ENCODE measurements around the gene NRXN3. TPM values are rescaled to one million over a fixed set of nuclear protein-coding genes. Genes with fewer than 3 reads are reported as not detected.

Gene NRXN3
- total RNA-seq, 1 donor from 2014 or later = 11.4 TPM

GRCh38 chr14:78173346-78174035 is 3.3 kb downstream of the NRXN3 start:
- no peak for DNase-seq (ENCODE audit: low spot score in 2 of 2, unreplicated experiment in 2 of 2)
- H3K27me3 Mint-ChIP-seq (ENCODE audit: low read depth) = peaks cover 49% of the 10 kb centered on the region
- H3K9me3 Mint-ChIP-seq = no peaks in the 10 kb centered on the region
- TF ChIP-seq, protein P1, sequence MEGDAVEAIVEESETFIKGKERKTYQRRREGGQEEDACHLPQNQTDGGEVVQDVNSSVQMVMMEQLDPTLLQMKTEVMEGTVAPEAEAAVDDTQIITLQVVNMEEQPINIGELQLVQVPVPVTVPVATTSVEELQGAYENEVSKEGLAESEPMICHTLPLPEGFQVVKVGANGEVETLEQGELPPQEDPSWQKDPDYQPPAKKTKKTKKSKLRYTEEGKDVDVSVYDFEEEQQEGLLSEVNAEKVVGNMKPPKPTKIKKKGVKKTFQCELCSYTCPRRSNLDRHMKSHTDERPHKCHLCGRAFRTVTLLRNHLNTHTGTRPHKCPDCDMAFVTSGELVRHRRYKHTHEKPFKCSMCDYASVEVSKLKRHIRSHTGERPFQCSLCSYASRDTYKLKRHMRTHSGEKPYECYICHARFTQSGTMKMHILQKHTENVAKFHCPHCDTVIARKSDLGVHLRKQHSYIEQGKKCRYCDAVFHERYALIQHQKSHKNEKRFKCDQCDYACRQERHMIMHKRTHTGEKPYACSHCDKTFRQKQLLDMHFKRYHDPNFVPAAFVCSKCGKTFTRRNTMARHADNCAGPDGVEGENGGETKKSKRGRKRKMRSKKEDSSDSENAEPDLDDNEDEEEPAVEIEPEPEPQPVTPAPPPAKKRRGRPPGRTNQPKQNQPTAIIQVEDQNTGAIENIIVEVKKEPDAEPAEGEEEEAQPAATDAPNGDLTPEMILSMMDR (IDR thresholded peaks at IDR 0.05; ENCODE audit: unreplicated experiment) = no peak
- H3K4me3 Mint-ChIP-seq = no peak overlapping the region
- no peaks in the 10 kb centered on the region for H3K36me3 Mint-ChIP-seq
- H3K4me1 Mint-ChIP-seq = peaks cover 3% of the 10 kb centered on the region
- H3K27ac Mint-ChIP-seq = no peak overlapping the region

- TF ChIP-seq, protein P1 (IDR thresholded peaks at IDR 0.05; ENCODE audit: unreplicated experiment) = no peak
- no peak overlapping the region for H3K27ac Mint-ChIP-seq
- no peak overlapping the region for H3K4me3 Mint-ChIP-seq
- no peaks in the 10 kb centered on the region for H3K9me3 Mint-ChIP-seq
- H3K27me3 Mint-ChIP-seq (ENCODE audit: low read depth) = peaks cover 51% of the 10 kb centered on the region
- peaks cover 1% of the 10 kb centered on the region for H3K4me1 Mint-ChIP-seq
- no peak for DNase-seq (ENCODE audit: low spot score in 2 of 2, unreplicated experiment in 2 of 2)
- H3K36me3 Mint-ChIP-seq = no peaks in the 10 kb centered on the region
Observed at GRCh38 chr14:78175412-78175811, 5.2 kb downstream of the NRXN3 start.

GRCh38 chr14:78178071-78178470 is 7.9 kb downstream of the NRXN3 start:
- no peak overlapping the region for H3K27ac Mint-ChIP-seq
- TF ChIP-seq, protein P1 (IDR thresholded peaks at IDR 0.05; ENCODE audit: unreplicated experiment) = no peak
- no peak overlapping the region for H3K4me3 Mint-ChIP-seq
- no peak for DNase-seq (ENCODE audit: low spot score in 2 of 2, unreplicated experiment in 2 of 2)
- no peaks in the 10 kb centered on the region for H3K9me3 Mint-ChIP-seq
- H3K4me1 Mint-ChIP-seq = no peaks in the 10 kb centered on the region
- peaks cover 41% of the 10 kb centered on the region for H3K27me3 Mint-ChIP-seq (ENCODE audit: low read depth)
- H3K36me3 Mint-ChIP-seq = no peaks in the 10 kb centered on the region

DNA sequence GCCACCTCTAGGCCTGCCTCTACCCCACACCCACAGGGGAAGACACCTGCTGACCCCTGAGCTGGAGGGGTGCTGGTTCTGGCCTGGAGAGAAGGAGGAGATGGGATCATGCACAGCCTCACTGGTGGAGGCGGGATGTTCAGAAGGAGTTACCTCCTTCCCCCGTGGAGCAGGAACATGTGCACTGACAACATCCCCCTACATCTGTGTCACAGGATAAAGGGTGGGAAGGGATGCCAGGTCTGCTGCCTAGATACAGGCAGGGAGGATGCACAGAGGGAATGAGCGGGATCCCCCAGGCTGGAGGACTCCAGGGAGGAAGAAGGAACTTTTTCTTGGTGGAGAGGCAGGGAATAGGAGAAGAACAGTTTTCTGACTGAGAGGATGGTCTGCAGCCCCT is 8.8 kb downstream of the NRXN3 start:
- no peak for DNase-seq (ENCODE audit: low spot score in 2 of 2, unreplicated experiment in 2 of 2)
- TF ChIP-seq, protein P1 (IDR thresholded peaks at IDR 0.05; ENCODE audit: unreplicated experiment) = no peak
- no peak overlapping the region for H3K27ac Mint-ChIP-seq
- no peak overlapping the region for H3K4me3 Mint-ChIP-seq
- no peaks in the 10 kb centered on the region for H3K9me3 Mint-ChIP-seq
- no peaks in the 10 kb centered on the region for H3K4me1 Mint-ChIP-seq
- no peaks in the 10 kb centered on the region for H3K36me3 Mint-ChIP-seq
- H3K27me3 Mint-ChIP-seq (ENCODE audit: low read depth) = peaks cover 42% of the 10 kb centered on the region

DNA sequence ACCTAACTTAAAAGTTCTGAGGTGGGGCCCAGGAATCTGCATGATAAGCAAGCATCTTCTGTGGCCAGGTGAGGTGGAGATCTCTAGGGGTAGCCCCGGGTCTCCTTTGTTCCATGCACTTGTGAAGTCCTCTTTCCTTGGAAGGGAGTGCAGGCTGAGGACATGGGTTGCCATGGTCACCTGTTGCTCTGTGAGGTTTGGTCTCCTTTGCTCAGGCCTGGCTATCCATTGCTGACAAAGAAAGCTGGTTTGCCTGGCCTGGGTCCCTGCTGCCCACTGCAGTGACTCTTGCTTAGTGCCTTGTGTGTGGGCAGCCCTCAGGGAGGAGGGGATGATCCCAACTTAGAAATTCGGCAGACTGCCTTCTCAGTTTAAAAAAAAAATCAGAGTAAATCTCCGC is 11.1 kb downstream of the NRXN3 start:
- Mint-ChIP-seq H3K27me3 (ENCODE audit: low read depth) (peaks cover 60% of the 10 kb centered on the region), H3K4me1 (no peaks in the 10 kb centered on the region), H3K4me3 (no peak overlapping the region), H3K36me3 (no peaks in the 10 kb centered on the region), H3K9me3 (no peaks in the 10 kb centered on the region), H3K27ac (no peak overlapping the region)
- DNase-seq (ENCODE audit: low spot score in 2 of 2, unreplicated experiment in 2 of 2) = no peak
- TF ChIP-seq, protein P1 (IDR thresholded peaks at IDR 0.05; ENCODE audit: unreplicated experiment) = no peak

Measured in mesothelial cell of epicardium (in vitro differentiated cells).